Nephron progenitor cell (in vitro differentiated cells): Measurements from ENCODE around the gene COL4A2.
"Not testable (repeated sequence)": the region's sequence is repeated elsewhere in the genome, so short reads cannot be mapped to it uniquely, and the experiment has no call there.

Experiments used
- DNase-seq: peaks from one replicate; pipeline ENCODE4 v3.0.0; 2021
- H3K27ac Mint-ChIP-seq: 2 replicates; pipeline ENCODE4 v1.8.0; 2021; ENCODE audit warnings: mild to moderate bottlenecking, moderate library complexity, mixed read lengths
- H3K27me3 Mint-ChIP-seq: 2 replicates; pipeline ENCODE4 v1.8.0; 2021; ENCODE audit warnings: mild to moderate bottlenecking, low read depth, mixed read lengths; ENCODE audit not compliant: poor library complexity
- H3K36me3 Mint-ChIP-seq: 2 replicates; pipeline ENCODE4 v1.8.0; 2021; ENCODE audit warnings: low read depth, mixed read lengths
- H3K4me1 Mint-ChIP-seq: 2 replicates; pipeline ENCODE4 v1.8.0; 2021; ENCODE audit warnings: mixed read lengths
- H3K4me3 Mint-ChIP-seq: 2 replicates; pipeline ENCODE4 v1.8.0; 2021; ENCODE audit warnings: mild to moderate bottlenecking, moderate library complexity, mixed read lengths
- H3K9me3 Mint-ChIP-seq: 2 replicates; pipeline ENCODE4 v1.8.0; 2021; ENCODE audit warnings: mild to moderate bottlenecking, moderate library complexity, mixed read lengths
- CTCF ChIP-seq: fragments of 200-600 bp; sonication (generic); IDR thresholded peaks from 2 replicates; pipeline ENCODE4 v1.5.0; 2021; ENCODE audit warnings: antibody characterized with exemption

Gene COL4A2

GRCh38 chr13:110493613-110494012 is 186.5 kb downstream of the COL4A2 start:
- H3K27me3 Mint-ChIP-seq: peaks cover 3% of the 10 kb centered on the region
- DNase-seq: no peak
- no peaks in the 10 kb centered on the region for H3K9me3 Mint-ChIP-seq
- H3K36me3 Mint-ChIP-seq: peaks cover 86% of the 10 kb centered on the region
- H3K4me3 Mint-ChIP-seq: no peak overlapping the region
- no peak for TF ChIP-seq CTCF
- H3K4me1 Mint-ChIP-seq: peaks cover 12% of the 10 kb centered on the region
- no peak overlapping the region for H3K27ac Mint-ChIP-seq

GRCh38 chr13:110495376-110495775 is 188.3 kb downstream of the COL4A2 start:
- peaks cover 86% of the 10 kb centered on the region for H3K36me3 Mint-ChIP-seq
- no peak for TF ChIP-seq CTCF
- no peak for DNase-seq
- H3K27me3 Mint-ChIP-seq: peaks cover 3% of the 10 kb centered on the region
- no peak overlapping the region for H3K4me3 Mint-ChIP-seq
- no peak overlapping the region for H3K27ac Mint-ChIP-seq
- H3K4me1 Mint-ChIP-seq: peaks cover 14% of the 10 kb centered on the region
- H3K9me3 Mint-ChIP-seq: peaks cover 11% of the 10 kb centered on the region

- Mint-ChIP-seq H3K9me3 (peaks cover 12% of the 10 kb centered on the region), H3K36me3 (peaks cover 87% of the 10 kb centered on the region), H3K27ac (no peak overlapping the region), H3K4me3 (no peak overlapping the region), H3K27me3 (peaks cover 3% of the 10 kb centered on the region), H3K4me1 (peaks cover 14% of the 10 kb centered on the region)
- TF ChIP-seq CTCF: no peak
- DNase-seq: no peak
These were observed 188.8 kb downstream of the COL4A2 start for GRCh38 chr13:110495881-110496280.

GRCh38 chr13:110496281-110496680 is 189.2 kb downstream of the COL4A2 start:
- Mint-ChIP-seq H3K27ac (no peak overlapping the region), H3K9me3 (peaks cover 12% of the 10 kb centered on the region), H3K4me3 (no peak overlapping the region), H3K4me1 (peaks cover 14% of the 10 kb centered on the region), H3K36me3 (peaks cover 89% of the 10 kb centered on the region), H3K27me3 (peaks cover 3% of the 10 kb centered on the region)
- no peak for TF ChIP-seq CTCF
- DNase-seq: no peak

DNA sequence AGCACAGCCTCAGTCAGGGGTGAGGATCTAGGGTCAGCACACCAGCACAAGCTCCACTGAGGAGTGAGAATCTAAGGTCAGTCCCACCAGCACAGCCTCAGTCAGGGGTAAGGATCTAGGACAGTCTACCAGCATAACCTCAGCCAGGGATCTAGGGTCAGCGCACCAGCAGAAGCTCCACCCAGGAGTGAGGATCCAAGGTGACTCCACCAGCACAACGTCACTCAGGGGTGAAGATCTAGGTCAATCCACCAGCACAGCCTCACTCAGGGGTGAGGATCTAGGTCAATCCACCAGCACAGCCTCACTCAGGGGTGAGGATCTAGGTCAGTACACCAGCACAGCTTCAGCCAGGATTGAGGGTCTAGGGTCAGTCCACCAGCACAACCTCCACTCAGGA is 189.9 kb downstream of the COL4A2 start:
- TF ChIP-seq CTCF: no peak
- DNase-seq: no peak
- no peak overlapping the region for H3K27ac Mint-ChIP-seq
- peaks cover 12% of the 10 kb centered on the region for H3K9me3 Mint-ChIP-seq
- H3K27me3 Mint-ChIP-seq: peaks cover 3% of the 10 kb centered on the region
- H3K4me3 Mint-ChIP-seq: no peak overlapping the region
- H3K4me1 Mint-ChIP-seq: peaks cover 14% of the 10 kb centered on the region
- peaks cover 91% of the 10 kb centered on the region for H3K36me3 Mint-ChIP-seq

GRCh38 chr13:110497896-110498295 is 190.8 kb downstream of the COL4A2 start:
- H3K27me3 Mint-ChIP-seq, H3K4me1 Mint-ChIP-seq, DNase-seq, H3K4me3 Mint-ChIP-seq, H3K27ac Mint-ChIP-seq: not testable (repeated sequence)
- peaks cover 12% of the 10 kb centered on the region for H3K9me3 Mint-ChIP-seq
- peaks cover 95% of the 10 kb centered on the region for H3K36me3 Mint-ChIP-seq
